Uterus (tissue), 4 donors: Measurements from ENCODE around the gene CELF2. TPM values are rescaled to one million over a fixed set of nuclear protein-coding genes. Genes with fewer than 3 reads are reported as not detected.
"Not testable (repeated sequence)": the region's sequence is repeated elsewhere in the genome, so short reads cannot be mapped to it uniquely, and the experiment has no call there.

ENCODE experiments used
- DNase-seq, 2 donors: peaks; one replicate each; pipeline ENCODE4 v3.0.0-alpha.2; 2019 to 2020
- H3K27ac ChIP-seq, 2 donors: fragments of 200-600 bp; sonication (generic); 1 replicate in 1 of 2; 2 replicates in 1 of 2; pipeline ENCODE4 v1.5.1; 2016 to 2018
- H3K27me3 ChIP-seq, 2 donors: fragments of 200-600 bp; sonication (generic); one replicate each; pipeline ENCODE4 v1.5.1; 2018 to 2019; ENCODE audit warnings: control low read depth in 1 of 2
- H3K36me3 ChIP-seq, 2 donors: fragments of 200-600 bp; sonication (generic); one replicate each; pipeline ENCODE4 v1.5.1; 2019; ENCODE audit warnings: control low read depth in 1 of 2
- H3K4me1 ChIP-seq, 2 donors: fragments of 200-600 bp; sonication (generic); one replicate each; pipeline ENCODE4 v1.5.1; 2018 to 2019; ENCODE audit warnings: control low read depth in 1 of 2
- H3K4me3 ChIP-seq, 2 donors: fragments of 200-600 bp; sonication (generic); 1 replicate in 1 of 2; 2 replicates in 1 of 2; pipeline ENCODE4 v1.5.1; 2018 to 2019; ENCODE audit warnings: mild to moderate bottlenecking in 1 of 2
- H3K9me3 ChIP-seq, 2 donors: fragments of 200-600 bp; sonication (generic); one replicate each; pipeline ENCODE4 v1.5.1; 2019; ENCODE audit warnings: control low read depth in 1 of 2
- CTCF ChIP-seq, 4 experiments: fragments of 200-600 bp in 2 of 4; fragments of 450-650 bp in 2 of 4; sonication (generic) in 2 of 4; IDR thresholded peaks; one replicate each; pipeline ENCODE4 v1.5.1; 2016 to 2019; ENCODE audit warnings: antibody characterized with exemption in 4 of 4, mild to moderate bottlenecking in 2 of 4, moderate library complexity in 1 of 4
- POLR2A ChIP-seq, 2 donors: fragments of 450-650 bp; IDR thresholded peaks; one replicate each; pipeline ENCODE4 v1.6.1; 2016; ENCODE audit warnings: antibody characterized with exemption in 2 of 2, mild to moderate bottlenecking in 1 of 2, moderate library complexity in 1 of 2
- intact Hi-C: fragments of 100-400 bp; cut with DNase I; formaldehyde crosslinking; loops from one replicate; pipeline ENCODE4 v1.15.1; 2023; ENCODE audit warnings: low total_unique reads
- total RNA-seq, 4 donors: library from RNA; depleted of rRNA in 3 of 4; stranded (reverse); fragments of >200 nt in 3 of 4; gene quantifications; one replicate each; pipeline versions ENCODE4 v1.1.0 to v1.2.4, GENCODE V29; 2014 to 2023
- donor health status: DM: yes; HTN: yes; CAD: no.

CELF2 gene
- total RNA-seq, 4 donors from 2014 or later, result 12.8 to 59.2 (median 44.0) TPM

GRCh38 chr10:11115337-11115736 is 97.7 kb downstream of the CELF2 start:
- TF ChIP-seq CTCF (IDR thresholded peaks at IDR 0.05) (no peak), POLR2A (IDR thresholded peaks at IDR 0.05) (no peak)
- no peaks in the 10 kb centered on the region for H3K9me3 ChIP-seq
- H3K36me3 ChIP-seq, result no peaks in the 10 kb centered on the region
- no peaks in the 10 kb centered on the region for H3K27me3 ChIP-seq
- intact Hi-C loops, result no loop called here
- no peak for DNase-seq
- H3K4me3 ChIP-seq, result no peak overlapping the region
- H3K27ac ChIP-seq, result no peak overlapping the region
- H3K4me1 ChIP-seq, result no peaks in the 10 kb centered on the region

GRCh38 chr10:11116361-11116760 is 98.7 kb downstream of the CELF2 start:
- intact Hi-C loops, result no loop called here
- no peak for DNase-seq
- TF ChIP-seq POLR2A (IDR thresholded peaks at IDR 0.05), result no peak
- Histone ChIP-seq H3K4me1 (no peaks in the 10 kb centered on the region), H3K9me3 (no peaks in the 10 kb centered on the region), H3K27ac (no peak overlapping the region), H3K4me3 (no peak overlapping the region), H3K27me3 (no peaks in the 10 kb centered on the region), H3K36me3 (no peaks in the 10 kb centered on the region)

GRCh38 chr10:11116817-11117216 is 99.1 kb downstream of the CELF2 start:
- no peaks in the 10 kb centered on the region for H3K36me3 ChIP-seq
- intact Hi-C loops, result no loop called here
- H3K4me1 ChIP-seq, result no peaks in the 10 kb centered on the region
- DNase-seq, result no peak
- H3K9me3 ChIP-seq, result no peaks in the 10 kb centered on the region
- no peak for TF ChIP-seq CTCF (IDR thresholded peaks at IDR 0.05)
- TF ChIP-seq POLR2A (IDR thresholded peaks at IDR 0.05), result no peak
- no peaks in the 10 kb centered on the region for H3K27me3 ChIP-seq
- no peak overlapping the region for H3K4me3 ChIP-seq
- H3K27ac ChIP-seq, result no peak overlapping the region

- no peaks in the 10 kb centered on the region for H3K9me3 ChIP-seq
- H3K27ac ChIP-seq, result no peak overlapping the region
- intact Hi-C loops, result no loop called here
- H3K27me3 ChIP-seq, result no peaks in the 10 kb centered on the region
- no peaks in the 10 kb centered on the region for H3K36me3 ChIP-seq
- H3K4me3 ChIP-seq, result no peak overlapping the region
- no peak for DNase-seq
- no peaks in the 10 kb centered on the region for H3K4me1 ChIP-seq
- TF ChIP-seq POLR2A (IDR thresholded peaks at IDR 0.05) (no peak), CTCF (IDR thresholded peaks at IDR 0.05) (no peak)
Measured at GRCh38 chr10:11118686-11119085, 101.0 kb downstream of the CELF2 start.

- Histone ChIP-seq H3K4me3 (no peak overlapping the region), H3K27ac (no peak overlapping the region), H3K4me1 (no peaks in the 10 kb centered on the region), H3K9me3 (no peaks in the 10 kb centered on the region), H3K27me3 (no peaks in the 10 kb centered on the region), H3K36me3 (no peaks in the 10 kb centered on the region)
- no peak for DNase-seq
- TF ChIP-seq CTCF (IDR thresholded peaks at IDR 0.05), result no peak
- no peak for TF ChIP-seq POLR2A (IDR thresholded peaks at IDR 0.05)
- intact Hi-C loops, result no loop called here
Measured at GRCh38 chr10:11119843-11120242, 102.2 kb downstream of the CELF2 start.

GRCh38 chr10:11120711-11121110 is 103.0 kb downstream of the CELF2 start:
- TF ChIP-seq CTCF (IDR thresholded peaks at IDR 0.05) (no peak), POLR2A (IDR thresholded peaks at IDR 0.05) (no peak)
- intact Hi-C loops, result no loop called here
- Histone ChIP-seq H3K9me3 (no peaks in the 10 kb centered on the region), H3K4me3 (no peak overlapping the region), H3K27me3 (no peaks in the 10 kb centered on the region), H3K27ac (no peak overlapping the region), H3K4me1 (no peaks in the 10 kb centered on the region), H3K36me3 (no peaks in the 10 kb centered on the region)
- no peak for DNase-seq

- H3K4me1 ChIP-seq, H3K27me3 ChIP-seq, intact Hi-C loops, H3K9me3 ChIP-seq, H3K4me3 ChIP-seq, DNase-seq, H3K36me3 ChIP-seq, H3K27ac ChIP-seq: not testable (repeated sequence)
Measured at GRCh38 chr10:11123892-11124291, 106.2 kb downstream of the CELF2 start.
